Measurements from ENCODE around the gene ZDHHC3.

The ZDHHC3 gene

GRCh38 chr3:44976002-44976815 lies at the start of gene ZDHHC3, which contains the start of gene EXOSC7:
Gene ZDHHC3, minus strand, starts transcription at chr3:44976174. Its CDS starts 16,738 bp downstream, at chr3:44959436.
Gene EXOSC7, plus strand, starts transcription at chr3:44976244. Its CDS starts 34 bp downstream, at chr3:44976278.
- DNase-seq = peak; percentile 65 to 70

DNA sequence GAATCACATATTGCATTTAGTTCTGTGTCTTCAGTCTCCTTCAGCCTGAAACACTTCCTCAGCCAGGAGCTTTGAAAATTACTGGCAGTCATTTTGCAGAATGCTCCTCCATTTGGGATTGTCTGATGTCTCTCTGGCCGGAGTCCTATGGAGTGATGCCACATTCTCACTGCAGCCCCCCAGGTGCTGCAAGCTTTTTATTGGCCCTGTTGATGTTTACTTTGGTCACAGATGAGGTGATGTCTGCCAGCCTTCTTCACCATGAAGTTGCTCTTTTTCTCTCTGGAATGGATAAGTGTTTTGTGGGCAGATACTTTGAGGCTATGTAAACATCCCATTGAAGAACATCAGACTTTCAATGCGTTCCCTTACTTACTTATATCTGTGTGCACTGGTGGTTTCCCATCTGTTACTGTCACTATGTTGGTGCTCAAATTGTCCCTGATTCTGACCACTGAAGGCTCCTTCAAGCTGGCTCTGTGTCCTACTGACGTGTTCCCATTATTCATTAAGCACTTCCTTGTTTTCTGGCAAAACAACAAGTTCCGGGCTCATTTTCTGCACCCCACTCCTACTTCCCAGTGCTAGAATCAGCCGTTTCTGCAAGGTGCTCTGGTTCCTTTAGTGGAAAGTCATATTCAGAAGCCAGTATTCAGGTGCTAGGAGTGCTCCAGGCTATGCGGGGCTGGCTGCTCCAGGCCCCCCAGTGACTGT lies 48.7 kb upstream of the ZDHHC3 start:
- no peak for DNase-seq

DNA sequence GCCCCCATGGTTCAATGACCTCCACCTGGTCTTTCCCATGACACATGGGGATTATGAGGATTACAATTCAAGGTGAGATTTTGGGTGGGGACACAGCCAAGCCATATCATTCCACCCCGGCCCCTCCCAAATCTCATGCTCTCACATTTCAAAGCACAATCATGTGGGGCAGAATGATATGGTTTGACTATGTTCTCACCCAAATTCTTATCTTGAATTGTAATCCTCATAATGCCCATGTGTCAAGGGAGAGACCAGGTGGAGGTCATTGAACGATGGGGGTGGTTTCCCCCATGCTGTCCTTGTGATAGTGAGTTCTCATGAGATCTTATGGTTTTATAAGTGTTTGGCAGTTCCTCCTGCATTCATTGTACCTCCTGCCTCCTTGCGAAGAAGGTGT lies 47.7 kb upstream of the ZDHHC3 start:
- no peak for DNase-seq

GRCh38 chr3:45021524-45022297 lies 45.7 kb upstream of the ZDHHC3 start:
- DNase-seq = no peak

- DNase-seq = no peak
Measured at GRCh38 chr3:45020534-45020933, 44.6 kb upstream of the ZDHHC3 start.

GRCh38 chr3:45017821-45018220 lies 41.8 kb upstream of the ZDHHC3 start:
- no peak for DNase-seq

- no peak for DNase-seq
Measured at GRCh38 chr3:45016916-45017315, 40.9 kb upstream of the ZDHHC3 start.

DNA sequence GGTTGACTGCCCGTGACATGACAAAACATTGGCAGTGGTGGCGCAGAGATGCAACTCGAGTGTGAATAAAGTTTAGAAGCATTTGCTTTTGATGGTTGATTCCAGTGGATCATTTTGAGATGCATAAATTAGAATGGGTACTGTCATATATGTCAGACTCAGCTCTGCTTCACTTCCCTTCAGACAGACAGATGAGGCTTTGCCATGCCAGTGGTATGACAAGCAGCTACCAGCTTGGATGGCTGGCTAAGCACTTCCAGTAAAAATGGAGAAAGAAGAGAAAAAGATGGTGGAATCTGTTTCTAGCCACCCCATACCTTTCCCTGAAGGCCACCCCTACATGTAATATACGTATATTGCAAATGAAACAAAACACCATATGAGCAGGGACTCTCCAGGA lies 36.6 kb upstream of the ZDHHC3 start:
- no peak for DNase-seq

DNA sequence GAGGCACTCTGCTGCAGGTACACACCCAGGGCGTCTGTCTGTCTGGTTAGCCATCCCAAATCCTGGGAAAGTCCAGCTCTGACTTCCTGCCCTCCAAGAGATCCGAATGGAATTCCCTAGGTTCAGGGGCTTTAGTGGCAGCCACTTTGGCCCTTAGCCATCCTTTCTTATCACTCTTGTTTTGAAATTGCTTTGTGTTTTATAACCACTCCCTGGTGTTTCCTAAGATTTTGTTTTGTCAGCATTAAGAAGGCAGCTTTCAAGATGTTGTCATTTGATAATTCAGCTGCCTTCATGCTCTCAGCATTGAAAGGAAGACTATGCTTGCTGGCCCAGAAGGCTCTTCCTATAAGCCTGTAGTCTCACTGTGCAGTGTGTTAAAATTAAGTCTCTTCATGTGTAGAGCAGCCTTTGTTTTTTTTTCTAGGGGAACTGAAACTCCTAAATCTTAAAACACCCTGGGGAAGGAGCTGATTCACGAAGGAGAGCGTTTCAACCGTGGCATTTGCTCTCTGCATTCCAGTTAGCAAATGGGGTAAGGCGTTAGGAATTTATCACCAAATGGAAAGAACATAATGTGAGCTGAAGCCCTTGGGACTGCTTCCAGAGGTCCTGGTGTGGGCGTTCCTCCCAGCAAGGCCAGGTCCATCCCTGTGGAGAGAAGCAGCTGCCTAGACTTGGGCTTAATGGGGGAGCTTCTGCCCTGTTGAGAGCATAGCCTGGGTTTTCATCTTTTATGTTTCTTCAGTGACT lies 36.0 kb upstream of the ZDHHC3 start:
- no peak for DNase-seq

DNA sequence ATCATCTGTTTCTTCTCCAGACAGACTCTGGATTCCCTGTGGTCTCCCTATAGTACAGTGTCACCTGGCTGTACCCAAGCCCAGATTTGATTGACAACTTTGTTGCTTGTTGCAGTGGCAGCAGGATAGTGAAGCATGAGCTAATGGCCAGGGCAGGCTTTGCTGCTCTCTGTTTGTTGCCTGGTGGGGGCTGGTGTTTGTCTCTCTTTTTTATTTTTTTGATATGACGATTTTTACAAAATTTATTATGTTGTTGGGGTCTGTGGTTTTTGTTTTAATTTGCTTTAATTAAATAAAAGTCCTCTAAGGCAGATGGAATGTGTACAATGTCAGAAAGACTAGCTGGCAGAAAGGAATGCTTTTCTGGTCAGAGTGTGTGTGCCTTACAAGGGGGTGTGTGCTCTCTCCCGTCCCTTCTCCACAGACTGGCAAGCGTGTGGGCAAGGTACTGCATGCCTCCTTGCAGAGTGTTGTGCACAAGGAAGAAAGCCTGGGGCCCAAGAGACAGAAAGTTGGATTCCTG lies 34.9 kb upstream of the ZDHHC3 start:
- no peak for DNase-seq

DNA sequence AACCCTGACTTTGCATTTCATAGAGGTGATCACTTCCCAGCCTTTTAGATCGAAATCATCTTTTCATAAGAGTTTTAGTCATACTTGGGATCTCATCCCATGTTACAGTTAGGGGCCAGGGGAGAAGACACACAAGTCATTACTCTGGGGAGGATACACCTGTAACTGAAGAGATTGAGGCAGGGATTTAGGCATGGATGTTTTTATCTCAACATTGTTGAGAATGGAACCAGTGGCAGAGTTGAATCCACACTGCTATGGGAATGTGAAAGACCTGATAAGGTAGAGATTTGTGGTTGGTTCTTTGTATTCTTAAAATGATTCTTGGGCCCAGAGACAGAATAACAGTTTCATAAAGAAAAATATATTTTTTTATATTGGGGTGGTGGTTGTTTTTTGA lies 33.9 kb upstream of the ZDHHC3 start:
- DNase-seq = no peak

DNA sequence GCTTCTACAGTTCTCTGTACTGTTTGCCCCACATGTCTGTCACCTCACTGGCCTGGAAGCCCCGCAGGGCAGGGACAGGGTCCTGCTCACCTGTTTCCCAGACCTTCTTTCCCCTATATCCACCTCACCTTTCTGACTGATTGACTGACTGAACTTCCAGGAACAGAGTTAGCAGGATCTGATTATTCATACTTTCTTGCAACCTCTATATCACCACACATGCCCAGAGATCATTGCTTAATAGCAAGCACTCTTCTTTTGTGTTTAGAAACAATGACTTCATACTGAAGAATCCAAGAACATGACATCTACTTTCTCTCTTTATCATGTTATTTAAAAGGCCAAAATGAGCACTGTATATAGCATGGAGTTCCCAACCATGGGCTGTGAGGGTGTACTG lies 32.1 kb upstream of the ZDHHC3 start:
- DNase-seq = no peak

- no peak for DNase-seq
Measured at GRCh38 chr3:45007091-45007490, 31.1 kb upstream of the ZDHHC3 start.

- DNase-seq = no peak
Measured at GRCh38 chr3:45003859-45004258, 27.9 kb upstream of the ZDHHC3 start.

DNA sequence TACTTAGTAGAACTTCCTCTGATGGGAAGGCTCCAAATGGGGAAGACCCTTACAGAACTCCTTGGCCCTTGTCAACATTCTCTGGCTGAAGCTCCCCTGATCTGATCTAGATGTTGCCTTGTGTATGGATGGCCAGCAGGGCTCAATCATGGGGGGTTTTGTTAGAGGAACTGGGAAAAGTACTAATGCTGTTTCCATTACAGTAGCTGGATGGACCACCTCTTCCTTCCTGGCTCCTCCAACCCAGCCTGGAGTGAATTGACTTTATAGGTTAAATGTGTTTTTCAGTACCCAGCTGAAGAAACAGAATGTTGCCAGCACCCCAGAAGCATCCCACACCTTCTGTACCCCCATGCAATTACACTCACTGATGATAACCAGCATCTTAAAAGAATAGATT lies 27.4 kb upstream of the ZDHHC3 start:
- DNase-seq = no peak

DNA sequence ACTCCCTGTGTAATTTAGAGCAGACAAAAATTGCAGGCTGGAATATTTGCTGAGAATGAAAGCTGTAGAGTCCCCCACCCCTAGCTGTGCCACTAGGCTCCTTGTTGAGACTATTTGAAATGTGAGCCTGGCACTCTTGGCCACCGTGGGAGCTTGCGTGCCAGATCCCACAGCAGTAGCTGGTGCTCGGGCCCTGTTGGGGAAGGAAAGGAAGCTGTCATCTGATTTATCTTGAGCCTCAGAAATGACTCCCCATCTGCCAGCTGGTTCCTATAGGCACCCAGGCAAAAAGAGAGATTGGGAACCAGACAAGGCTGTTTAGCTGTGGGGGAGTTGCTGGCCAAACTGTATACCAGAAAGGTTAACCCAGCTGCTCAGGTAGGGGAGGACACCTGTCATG lies 26.7 kb upstream of the ZDHHC3 start:
- DNase-seq = no peak

DNA sequence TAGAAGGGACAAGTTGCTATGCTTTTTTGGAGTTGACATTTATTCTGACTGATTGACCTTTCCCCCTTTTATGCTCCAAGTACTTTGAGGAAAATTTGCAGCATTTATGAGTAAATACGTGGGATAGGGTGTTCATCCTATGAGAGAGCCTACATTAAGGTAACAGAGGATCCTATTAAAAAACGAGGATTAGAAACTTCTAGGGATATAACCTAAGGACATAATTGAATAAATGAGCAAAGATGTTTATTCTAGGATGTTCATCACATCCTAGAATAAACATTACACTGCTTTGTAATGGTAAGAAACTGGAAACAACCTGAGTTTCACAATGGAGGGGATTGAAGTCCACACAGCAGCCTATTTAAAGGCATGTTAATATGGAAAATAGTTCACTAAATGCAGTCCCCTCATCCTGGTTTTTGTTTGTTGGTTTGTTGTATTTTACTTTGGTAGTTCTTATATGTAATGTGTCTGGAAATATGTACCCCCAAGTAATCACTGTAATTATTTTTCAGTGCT lies 26.2 kb upstream of the ZDHHC3 start:
- DNase-seq = no peak

- DNase-seq = no peak
Measured at GRCh38 chr3:45001738-45002137, 25.8 kb upstream of the ZDHHC3 start.

GRCh38 chr3:45000823-45001222 lies 24.8 kb upstream of the ZDHHC3 start:
- no peak for DNase-seq

- DNase-seq = no peak
Measured at GRCh38 chr3:44999782-45000181, 23.8 kb upstream of the ZDHHC3 start.

DNA sequence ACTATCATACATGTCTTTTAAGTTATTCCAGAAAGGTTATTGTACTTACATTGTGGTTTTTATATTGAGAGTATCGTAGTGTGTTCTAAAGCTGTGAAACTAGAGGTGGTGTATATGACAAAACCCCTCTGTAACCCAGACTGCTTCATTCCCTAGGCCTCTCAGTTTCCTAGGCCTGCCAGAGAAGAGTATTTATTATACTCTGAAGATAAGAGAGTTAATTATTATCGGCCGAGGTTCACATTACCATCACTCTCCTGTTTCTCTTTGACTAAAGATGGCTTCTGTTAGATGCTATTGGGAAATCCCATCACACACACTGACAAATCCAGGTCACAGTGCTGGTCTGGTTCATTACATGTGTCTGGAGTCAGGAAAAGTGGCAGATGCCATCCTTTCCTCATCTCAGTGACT lies 20.6 kb upstream of the ZDHHC3 start:
- DNase-seq = no peak

DNA sequence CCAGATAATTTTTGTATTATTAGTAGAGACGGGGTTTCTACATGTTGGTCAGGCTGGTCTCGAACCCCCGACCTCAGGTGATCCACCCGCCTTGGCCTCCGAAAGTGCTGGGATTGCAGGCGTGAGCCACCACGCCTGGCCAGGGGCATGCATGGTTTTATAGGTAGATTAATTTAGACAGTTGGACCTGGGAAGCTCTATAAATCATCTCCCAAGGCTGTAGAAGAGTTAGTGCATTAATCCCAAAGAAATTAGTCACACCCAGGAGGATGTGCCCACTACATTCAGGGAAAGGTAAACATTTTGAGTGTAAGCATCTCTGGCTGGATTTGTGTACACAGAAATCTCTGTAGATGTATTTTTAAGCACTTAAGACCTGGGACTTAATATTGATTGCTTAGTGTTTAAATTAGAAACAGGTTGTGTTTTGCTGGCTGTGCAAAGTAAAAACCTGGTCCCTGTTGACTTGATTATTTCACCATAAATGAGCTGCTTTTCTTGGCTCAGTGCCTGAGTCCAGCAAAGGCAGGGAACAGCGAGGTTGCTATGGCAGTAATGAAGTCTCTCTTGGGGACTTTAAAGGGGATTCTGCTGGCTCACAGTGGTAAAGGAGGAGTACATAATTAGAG lies 19.3 kb upstream of the ZDHHC3 start:
- peak in 1 of 2 experiments; percentile 27 for DNase-seq
